ENCODE data around the gene IGSF9B.
"Not testable (repeated sequence)": the region's sequence is repeated elsewhere in the genome, so short reads cannot be mapped to it uniquely, and the experiment has no call there.

Gene IGSF9B, protein sequence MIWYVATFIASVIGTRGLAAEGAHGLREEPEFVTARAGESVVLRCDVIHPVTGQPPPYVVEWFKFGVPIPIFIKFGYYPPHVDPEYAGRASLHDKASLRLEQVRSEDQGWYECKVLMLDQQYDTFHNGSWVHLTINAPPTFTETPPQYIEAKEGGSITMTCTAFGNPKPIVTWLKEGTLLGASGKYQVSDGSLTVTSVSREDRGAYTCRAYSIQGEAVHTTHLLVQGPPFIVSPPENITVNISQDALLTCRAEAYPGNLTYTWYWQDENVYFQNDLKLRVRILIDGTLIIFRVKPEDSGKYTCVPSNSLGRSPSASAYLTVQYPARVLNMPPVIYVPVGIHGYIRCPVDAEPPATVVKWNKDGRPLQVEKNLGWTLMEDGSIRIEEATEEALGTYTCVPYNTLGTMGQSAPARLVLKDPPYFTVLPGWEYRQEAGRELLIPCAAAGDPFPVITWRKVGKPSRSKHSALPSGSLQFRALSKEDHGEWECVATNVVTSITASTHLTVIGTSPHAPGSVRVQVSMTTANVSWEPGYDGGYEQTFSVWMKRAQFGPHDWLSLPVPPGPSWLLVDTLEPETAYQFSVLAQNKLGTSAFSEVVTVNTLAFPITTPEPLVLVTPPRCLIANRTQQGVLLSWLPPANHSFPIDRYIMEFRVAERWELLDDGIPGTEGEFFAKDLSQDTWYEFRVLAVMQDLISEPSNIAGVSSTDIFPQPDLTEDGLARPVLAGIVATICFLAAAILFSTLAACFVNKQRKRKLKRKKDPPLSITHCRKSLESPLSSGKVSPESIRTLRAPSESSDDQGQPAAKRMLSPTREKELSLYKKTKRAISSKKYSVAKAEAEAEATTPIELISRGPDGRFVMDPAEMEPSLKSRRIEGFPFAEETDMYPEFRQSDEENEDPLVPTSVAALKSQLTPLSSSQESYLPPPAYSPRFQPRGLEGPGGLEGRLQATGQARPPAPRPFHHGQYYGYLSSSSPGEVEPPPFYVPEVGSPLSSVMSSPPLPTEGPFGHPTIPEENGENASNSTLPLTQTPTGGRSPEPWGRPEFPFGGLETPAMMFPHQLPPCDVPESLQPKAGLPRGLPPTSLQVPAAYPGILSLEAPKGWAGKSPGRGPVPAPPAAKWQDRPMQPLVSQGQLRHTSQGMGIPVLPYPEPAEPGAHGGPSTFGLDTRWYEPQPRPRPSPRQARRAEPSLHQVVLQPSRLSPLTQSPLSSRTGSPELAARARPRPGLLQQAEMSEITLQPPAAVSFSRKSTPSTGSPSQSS (N-terminal part only)

DNA sequence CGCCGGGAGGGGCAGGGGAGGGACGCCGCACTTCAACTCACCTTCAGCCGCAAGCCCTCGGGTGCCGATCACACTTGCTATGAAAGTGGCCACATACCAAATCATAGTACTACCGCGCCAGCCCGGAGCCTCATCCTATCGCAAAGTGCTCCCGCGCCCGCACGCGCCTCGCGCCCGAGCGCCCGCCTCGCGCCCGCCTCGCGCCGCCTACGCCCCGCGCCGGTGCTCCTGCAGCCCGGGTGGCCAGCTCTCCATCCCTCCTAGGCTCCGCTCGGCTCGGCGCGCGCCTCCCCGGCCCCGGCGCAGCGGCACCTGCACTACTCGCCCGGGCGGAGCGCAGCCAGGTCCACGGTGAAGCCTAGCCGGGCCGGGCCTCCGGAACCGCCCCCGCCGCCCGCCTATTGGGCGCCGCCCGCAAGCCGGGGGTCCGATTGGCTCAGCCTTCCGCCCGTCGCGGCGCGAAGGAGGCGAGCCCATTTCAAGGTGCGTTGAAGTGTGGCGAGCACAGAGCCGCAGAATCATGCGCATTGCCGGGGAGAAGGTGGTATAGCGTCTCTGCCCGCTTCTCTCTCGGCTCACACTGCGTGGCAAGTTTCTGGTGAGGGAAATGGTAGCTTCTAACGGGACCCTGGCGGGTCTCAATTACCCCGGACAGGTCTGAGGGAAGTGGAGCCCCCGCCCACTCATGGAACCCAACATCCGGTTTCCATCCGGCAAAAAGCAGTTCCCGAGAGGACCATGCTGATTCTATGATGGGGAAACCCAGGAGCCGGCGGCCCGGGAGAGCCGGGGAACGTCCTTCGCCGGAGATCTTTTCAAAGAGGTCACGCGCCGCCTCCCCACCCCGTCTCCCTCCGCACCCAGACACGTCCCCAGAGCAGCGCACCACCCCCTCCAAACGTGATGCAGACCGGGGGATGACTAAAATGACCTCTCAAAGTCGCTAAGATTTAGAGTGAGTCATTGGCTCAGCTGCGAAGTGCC lies at the start of gene IGSF9B:
TSS of gene IGSF9B (minus strand) at position 319 of the 984 bp plus-strand sequence. CDS start at position 105, 214 bp downstream.
- DNase-seq, result peak; percentile 86 to 92

DNA sequence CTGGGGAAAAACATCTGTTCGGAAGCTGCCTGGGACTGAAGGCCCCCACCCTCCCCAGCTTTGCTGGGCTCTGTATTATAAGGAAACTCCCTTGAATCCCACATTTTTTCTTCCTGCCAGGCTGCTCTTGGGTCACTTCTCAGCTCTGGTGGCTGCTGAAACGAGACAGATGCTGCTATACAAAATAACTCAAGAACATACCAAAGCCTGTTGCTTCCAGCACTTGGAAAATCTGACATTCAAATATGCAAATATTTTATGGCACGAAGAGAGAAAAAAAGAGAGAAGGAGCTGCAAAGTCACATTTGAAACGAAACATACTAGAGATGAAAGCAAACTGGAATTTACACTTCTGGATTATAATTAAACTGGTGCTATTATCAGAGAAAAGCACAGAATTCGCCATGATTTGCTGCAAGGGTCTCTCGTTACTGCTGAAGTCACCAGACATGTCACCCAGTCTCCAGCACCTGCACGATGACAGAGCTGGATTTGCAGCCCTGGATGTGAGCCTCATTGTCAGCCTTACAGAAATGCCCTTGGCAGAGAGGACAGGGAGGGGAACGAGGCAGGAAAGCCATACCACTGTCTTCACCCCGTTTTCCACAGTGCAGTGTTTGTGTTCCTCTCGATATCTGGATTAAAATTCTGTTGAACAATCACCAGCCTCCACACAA lies 47.9 kb upstream of the IGSF9B start:
- DNase-seq, result no peak

DNA sequence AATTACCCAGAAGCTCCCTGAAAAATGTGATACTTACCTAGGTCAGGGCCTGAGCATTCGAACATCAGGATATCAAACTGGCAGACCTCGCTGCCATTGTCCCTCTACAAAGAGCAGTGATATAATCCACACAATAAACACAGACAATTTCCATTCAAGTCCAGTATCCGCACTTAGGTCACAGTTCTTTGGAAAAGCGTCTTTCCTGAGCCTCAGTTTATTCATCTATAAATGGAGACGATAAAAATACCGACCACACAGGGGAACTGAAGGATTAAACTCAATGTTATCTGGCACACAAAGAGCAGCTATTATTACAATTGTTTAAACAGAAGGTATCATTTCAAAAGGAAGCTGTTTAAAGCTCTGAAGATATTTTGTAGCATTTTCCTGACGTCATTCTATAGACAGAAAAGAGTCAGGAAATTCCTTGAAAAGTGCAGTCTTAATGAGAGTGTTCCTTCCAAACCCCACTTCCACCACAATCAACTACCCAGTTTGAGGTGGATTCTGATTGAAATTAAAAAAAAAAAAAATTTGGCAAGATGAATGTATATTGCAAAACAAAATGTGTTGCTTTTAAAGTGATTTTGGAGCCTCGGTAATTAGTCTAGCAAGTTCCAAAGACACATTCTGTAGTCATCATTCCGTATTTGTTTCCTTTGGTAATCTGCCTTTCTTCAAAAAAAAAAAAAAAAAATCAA lies 47.2 kb upstream of the IGSF9B start:
- DNase-seq, result no peak

DNA sequence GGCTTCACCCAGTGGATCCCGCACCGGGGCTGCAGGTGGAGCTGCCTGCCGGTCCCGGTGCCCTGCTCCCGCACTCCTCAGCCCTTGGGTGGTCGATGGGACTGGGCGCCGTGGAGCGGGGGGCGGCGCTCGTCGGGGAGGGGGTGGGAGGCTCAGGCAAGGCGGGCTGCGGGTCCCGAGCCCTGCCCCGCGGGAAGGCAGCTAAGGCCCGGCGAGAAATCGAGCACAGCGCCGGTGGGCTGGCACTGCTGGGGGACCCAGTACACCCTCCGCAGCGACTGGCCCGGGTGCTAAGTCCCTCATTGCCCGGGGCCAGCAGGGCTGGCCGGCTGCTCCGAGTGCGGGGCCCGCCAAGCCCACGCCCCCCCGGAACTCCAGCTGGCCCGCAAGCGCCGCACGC lies 46.1 kb upstream of the IGSF9B start:
- not testable (repeated sequence) for DNase-seq

DNA sequence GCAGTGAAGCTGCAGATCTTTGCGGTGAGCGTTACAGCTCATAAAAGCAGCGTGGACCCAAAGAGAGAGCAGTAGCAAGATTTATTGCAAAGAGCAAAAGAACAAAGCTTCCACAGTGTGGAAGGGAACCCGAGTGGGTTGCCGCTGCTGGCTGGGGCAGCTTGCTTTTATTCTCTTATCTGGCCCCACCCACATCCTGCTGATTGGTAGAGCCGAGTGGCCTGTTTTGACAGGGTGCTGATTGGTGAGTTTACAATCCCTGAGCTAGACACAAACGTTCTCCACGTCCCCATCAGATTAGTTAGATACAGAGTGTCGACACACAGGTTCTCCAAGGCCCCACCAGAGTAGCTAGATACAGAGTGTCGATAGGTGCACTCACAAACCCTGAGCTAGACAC lies 45.6 kb upstream of the IGSF9B start:
- DNase-seq, result not testable (repeated sequence)

DNA sequence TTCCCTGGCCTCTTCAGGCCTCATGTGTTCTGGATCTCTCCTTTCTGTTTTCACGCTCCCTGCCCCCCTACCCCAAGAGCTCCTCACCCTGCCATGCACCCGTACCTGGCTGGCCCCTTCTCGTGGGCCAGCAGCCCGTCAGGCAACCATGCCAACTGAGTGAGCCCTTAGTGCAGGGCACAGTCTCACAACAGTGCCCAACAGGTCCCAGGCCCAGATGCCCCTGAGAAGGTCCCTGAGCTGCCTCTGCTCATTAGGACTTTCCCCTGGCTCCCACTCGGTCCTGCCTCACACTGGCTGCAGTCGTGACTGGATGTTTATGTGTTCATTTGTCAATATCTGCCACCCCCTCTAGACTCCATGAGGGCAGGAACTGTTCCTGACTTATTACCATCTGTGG lies 44.8 kb upstream of the IGSF9B start:
- DNase-seq, result no peak

DNA sequence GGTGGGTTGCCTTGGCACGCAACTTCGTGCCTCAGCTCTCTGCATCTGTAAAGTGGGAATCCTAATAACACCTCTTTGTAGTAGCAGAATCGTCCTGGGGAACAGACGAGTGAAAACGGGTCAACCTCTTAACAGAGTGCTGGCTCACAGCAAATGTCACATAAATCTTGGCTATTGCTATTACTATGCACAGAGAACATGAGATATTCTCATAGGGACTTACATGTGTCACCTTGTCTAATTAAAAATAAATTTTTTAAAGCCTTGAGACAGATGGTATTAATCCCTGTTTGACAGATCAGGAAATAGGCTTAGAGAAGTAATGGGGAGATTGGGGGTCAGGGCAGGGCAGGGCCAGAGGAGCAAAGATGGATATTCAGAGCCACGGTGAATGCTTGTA lies 44.3 kb upstream of the IGSF9B start:
- DNase-seq, result no peak

DNA sequence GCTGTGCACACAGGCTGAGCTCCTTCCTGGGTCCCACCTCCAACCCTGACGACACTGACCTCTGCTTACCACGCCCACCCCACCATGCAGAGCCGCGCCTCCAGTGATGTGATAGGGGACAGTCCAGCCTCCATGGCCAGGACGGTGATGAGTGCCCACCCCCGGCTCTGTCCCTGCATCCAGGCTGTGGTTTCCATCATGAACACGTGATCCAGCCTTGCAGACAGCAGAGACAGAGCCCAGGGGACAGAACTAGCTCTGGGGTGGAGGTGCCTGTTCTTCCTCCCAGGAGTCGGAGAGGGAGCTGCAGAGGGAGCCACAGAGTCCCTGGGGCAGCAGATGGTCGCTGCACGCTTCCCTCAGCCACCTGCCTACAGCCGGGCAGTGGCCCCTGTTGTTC lies 42.6 kb upstream of the IGSF9B start:
- no peak for DNase-seq

DNA sequence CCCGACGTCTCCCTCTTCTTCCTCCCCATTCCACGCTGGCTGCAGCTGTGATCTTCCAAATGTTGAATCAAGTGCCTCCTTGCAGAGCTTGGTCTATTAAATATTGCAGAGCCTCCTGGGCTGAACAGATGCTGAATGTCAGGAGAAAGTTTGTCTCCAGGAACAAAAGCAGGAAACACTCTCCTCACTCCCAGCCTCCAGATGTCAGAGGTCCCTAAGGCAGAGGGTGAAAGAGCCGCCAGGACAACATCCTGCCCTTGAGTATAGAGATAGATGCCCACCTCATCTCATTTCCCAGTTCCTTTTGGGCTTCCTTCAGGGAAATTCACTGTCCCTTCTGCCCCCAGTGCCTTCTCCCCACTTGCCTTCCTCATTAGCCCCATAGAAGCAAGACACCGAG lies 40.8 kb upstream of the IGSF9B start:
- no peak for DNase-seq

DNA sequence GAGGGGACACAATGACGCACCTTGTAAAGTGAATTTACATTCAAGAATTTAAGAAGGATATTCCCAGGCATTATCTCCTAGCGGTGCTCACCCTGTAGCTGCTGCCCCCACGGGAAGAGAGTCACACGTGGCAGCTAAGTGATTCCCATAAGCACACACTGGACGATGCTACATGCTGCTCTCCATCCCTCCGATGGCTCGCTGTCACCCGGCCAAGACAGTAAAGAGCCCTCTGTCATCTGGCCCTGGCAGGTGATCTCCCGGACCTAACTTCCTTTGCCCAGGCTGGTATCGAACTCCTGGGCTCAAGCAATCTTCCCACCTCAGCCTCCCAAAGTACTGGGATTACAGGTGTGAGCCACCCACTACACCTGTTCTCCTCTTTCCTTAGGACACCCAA lies 39.9 kb upstream of the IGSF9B start:
- no peak for DNase-seq

DNA sequence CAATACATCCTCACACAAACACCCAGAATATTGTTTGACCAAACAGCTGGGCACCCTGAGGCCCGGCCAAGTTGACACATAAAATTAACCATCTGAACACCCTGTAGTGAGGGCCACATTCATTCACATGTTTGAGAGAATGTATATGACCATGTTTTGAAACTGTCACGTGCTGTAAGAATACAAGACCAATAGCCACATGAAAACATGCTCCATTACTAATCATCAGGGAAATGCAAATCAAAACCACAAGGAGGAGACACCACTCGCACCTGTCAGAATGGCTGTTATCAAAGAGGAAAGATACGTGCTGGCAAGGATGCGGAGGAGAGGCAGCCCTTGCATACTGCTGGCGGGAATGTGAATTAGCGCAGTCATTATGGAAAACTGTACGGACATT lies 38.3 kb upstream of the IGSF9B start:
- no peak for DNase-seq

DNA sequence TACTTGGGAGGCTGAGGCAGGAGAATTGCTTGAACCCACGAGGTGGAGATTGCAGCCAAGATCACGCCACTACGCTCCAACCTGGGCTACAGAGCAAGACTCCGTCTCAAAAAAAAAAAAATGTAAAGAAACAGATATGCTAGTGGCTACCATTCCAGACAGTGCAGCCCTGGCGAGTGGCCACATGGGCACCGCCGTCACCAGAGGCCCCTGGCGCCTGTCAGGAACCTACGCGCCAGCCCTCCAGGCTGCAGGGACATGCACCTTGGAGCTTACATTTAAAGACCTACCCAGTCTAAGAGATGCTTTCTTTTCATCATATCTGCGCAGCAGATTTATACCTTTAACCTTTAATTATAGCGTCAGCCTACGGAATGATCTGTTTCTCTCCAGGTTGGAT lies 37.2 kb upstream of the IGSF9B start:
- no peak for DNase-seq

DNA sequence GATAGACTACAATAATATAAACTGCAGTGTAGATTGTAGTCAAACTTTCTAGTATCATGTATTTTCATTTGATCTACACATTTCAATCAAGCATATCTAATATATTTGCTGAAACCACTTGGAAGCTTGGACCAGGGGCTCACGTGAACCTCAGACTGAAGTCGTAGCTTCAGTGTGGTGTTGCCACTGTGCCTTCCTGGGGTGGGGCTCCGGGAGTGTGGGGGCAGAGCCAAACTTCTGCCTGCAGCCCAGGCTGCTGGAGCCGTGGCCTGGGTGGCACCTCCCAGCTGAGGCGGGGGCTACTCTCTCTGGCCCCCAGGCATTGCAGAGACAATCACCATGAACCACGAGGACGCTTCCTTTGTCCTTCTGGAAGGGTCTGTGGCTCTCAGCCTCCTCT lies 36.3 kb upstream of the IGSF9B start:
- no peak for DNase-seq

DNA sequence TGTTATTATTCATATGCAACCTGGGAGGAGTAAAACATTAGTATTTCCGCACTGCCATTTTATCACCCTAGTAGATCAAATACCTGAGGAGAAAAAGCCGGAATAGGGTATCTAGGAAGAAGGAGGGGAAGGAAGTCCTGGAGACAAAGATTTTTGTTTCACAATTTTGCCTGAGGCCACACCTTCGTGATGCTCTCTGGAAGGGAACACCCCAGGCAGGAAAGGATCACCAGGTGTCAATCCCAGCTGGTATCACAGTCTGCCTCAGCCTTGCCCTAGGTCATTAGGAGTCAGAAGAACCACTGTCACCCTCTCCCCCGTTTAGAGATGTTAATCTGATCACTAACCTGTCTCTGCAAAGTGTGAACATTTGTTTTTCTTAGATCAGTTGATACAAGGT lies 35.4 kb upstream of the IGSF9B start:
- no peak for DNase-seq

DNA sequence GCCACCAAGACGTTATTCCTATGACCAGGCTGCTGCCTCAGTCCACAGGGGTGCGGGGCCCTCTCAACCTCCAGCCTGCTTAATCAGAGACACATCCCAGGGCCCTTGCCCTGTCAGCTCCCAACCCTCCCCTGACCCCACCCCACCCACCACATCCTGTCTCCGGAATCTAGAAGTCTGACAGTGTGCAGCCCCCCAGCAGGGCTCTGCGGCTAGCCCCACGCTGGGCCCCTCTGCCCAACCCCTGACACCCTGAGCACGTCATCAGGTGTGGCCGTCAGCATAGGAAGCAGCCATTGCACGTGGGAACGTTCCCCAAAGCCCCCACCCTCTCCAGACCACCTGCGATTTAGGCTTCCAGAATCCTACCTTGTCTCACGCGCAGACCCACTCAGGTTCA lies 34.3 kb upstream of the IGSF9B start:
- no peak for DNase-seq

DNA sequence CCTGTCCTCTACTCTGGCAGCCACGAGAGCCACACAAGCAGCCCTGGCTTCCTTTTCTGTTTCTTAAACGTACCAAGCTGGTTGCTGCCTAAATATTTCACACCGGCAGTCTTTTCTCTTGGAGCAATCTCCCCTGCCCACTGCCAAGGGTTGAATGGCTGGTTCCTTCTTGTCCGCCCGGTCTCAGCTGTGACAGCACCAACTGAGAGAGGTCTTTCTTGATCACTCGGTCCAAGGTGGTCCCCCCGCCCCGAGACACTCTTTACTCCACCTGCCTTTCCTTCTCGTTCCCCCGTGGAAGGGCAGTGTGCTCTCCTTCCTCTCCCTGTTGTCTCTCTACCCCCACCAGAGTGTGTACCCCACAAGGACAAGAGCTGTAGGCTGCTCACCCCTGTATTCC lies 33.7 kb upstream of the IGSF9B start:
- no peak for DNase-seq

DNA sequence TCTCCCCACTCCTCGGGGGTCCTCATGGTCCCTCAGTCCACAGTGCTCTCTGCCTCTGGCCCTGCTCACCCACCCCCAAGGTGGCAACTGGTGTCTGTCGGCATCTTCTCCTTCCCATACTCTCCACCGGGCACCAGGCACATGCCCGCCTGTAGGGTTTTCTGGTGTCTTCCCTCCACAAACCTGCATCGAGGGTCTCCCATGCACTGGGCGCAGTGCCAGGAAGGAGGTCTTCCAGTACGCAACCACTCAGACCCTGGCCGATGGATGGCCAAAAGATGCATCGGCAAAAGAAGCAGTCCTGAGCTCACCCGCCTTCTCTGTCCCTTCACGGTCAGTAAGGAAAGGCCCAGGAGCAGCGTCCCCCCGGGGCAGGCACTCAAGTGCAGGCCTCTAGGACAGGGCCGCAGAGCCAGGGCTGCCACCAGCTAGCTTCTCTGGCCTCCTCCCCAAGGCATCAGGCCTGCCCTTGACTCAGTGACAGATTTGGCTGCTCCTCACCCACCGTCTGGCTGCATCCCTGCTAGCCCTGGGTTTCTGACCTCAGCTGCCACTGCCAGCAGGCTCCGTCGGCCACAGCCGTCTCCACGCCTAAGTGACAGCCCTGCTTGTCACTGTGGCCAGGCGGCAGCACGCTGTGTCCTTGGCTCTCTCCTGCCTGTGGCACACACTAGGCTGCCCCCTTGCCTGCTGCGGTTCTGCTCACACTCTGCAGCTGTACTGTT lies 32.1 kb upstream of the IGSF9B start:
- DNase-seq, result no peak

DNA sequence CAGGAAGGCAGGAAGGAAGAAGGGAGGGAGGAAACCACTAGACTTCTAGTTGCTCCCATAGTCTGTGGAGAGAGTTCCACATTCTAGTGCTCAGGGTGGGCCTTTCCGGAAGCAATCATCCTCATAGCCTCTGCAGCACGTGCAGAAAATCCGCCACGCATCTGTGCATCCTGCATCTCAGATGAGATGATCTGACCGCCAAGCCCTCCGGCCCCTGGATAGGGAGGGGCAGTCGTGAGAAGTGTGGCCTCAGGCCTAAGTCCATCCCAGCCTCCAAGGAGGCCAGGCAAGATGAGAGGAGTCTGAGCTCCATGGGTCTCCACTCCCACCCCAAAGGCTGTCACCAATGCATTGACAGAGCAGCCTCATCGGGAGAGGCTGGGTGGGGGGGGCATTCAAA lies 30.4 kb upstream of the IGSF9B start:
- no peak for DNase-seq

DNA sequence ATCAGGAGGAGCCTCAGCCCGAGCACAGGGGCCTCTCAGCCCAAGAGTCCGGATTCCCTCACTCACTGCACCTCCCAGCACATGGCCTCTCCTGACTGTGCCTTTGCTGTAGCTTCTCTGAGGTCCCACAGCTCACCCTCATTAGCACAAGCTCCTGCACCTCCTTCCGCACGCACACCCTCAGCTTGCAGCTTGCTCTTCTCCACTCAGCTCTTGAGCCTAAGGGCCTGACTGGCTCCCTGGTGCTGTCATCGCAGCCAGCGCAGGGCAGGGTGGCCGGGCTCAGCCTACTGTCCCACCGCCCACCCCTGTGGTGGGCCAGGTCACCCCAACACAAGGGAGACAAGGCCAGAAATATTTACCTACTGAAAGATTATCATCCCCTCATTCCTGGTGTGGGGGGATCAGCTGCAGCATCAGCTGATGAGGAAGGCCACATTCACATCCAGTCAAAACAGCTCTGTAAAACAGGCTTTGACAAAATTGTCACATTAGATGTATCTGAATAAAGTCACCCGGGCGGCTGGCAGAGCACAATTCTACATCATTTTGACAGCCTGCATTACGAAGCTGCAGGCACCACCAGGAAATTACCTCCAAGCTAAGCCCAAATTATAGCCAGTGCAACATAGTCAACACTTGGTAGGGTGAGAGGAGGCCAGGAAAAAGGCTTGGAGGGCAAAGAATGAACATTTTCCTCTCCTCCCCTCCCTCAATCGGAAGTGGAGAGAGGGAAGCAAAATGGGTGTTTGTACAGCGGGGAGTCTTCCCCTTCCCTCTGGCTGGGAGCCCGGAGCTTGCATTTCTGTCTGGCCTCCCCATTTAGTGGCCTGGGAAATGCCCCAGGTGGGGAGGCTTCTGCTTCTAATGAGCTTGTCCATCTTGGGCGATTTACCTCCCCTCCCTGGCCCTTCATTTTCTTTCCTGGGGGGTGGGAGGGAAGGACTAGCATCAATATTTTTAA lies 29.5 kb upstream of the IGSF9B start:
- DNase-seq, result no peak

Measured in NCI-H446 (cell line).